OCI-LY1 (cell line): ENCODE data around the gene GOLIM4.

ENCODE experiments used
- CTCF ChIP-seq: fragments of 200-600 bp; sonication (generic), shearing (Covaris generic); IDR thresholded peaks from 2 replicates; pipeline ENCODE4 v1.5.1; 2017; ENCODE audit warnings: mild to moderate bottlenecking, antibody characterized with exemption, low read length, moderate library complexity, mixed read lengths
- EZH2 ChIP-seq: fragments of 200-600 bp; sonication (generic), shearing (Covaris generic); IDR thresholded peaks from 2 replicates; pipeline ENCODE4 v1.8.0; 2017; ENCODE audit warnings: borderline replicate concordance, mixed run types, mild to moderate bottlenecking, antibody characterized with exemption, low read length, moderate library complexity, mixed read lengths

GRCh38 chr3:168081171-168081771 is 14.5 kb downstream of the GOLIM4 start:
- TF ChIP-seq CTCF (no peak), EZH2 (no peak)
